SH-SY5Y (cell line): ENCODE measurements around the gene CEP97.

ENCODE experiments used
- GATA2 ChIP-seq: IDR thresholded peaks from 2 replicates; pipeline ENCODE4 v1.6.1; 2011; ENCODE audit warnings: mild to moderate bottlenecking, low read depth, low read length
- GATA3 ChIP-seq: IDR thresholded peaks from 2 replicates; pipeline ENCODE4 v1.6.1; 2011; ENCODE audit warnings: low read depth, mild to moderate bottlenecking, low read length, moderate library complexity

Gene CEP97

DNA sequence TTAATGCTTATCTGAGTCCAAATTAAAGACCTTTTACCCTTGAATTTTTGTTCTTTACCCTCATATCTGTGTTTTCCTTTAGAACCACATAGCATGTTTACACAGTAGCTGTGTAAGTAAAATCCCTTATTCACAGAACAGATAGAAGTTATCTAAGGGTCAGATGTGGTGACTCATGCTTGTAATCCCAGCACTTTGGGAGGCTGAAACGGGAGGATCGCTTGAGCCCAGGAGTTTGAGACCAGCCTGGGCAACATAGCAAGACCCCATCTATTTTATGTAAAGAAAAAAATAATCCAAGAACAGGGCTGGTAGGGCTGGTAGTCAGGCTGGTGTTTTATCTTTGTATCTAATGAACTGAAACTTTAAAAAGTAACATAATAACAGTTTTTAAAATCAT lies 77.8 kb downstream of the CEP97 start:
- TF ChIP-seq GATA3 (no peak), GATA2 (no peak)

DNA sequence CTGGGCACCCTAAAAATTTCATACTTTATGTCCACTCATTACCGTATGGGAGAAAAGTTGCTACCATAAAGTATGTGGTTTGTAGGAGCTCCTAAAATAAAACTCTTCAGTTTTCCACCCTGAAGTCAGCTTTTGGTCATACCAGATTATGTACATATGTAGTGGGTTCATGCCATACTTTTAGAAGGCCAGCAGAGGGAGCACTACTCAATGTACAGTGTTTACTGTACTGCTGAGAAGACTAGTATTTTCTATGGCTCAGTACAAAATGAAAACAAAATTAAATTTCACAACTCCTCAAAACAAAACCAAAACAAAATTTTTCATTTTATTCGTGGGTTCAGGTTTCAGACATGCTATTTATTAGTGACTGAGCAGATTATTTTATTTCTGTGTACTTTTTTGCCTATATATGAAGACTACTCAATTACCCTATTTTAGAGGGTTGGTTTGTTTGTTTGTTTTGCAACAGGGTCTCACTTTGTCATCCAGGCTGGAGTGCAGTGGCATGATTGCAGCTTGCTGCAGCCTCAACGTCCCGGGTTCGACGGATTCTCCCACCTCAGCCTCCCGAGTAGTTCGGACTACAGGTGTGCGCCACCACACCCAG lies 78.9 kb downstream of the CEP97 start:
- TF ChIP-seq GATA3, result no peak
- no peak for TF ChIP-seq GATA2

DNA sequence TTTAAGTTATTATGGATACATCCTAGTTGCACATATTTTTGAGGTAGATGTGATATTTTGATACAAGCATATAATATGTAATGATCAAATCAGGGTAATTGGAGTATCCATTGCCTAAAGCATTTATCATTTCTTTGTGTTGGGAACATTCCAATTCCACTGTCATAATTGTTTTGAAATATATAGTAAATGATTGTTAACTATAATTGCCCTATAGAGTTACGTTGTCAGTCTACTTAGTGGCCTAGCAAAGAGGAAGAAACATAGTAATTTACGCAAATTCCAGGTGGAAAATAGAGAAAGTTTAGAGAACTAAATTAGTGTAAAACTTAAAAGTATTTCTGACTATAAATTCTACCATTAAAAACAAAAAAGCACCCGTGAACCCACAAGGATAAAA lies 79.5 kb downstream of the CEP97 start:
- no peak for TF ChIP-seq GATA2
- TF ChIP-seq GATA3, result no peak

DNA sequence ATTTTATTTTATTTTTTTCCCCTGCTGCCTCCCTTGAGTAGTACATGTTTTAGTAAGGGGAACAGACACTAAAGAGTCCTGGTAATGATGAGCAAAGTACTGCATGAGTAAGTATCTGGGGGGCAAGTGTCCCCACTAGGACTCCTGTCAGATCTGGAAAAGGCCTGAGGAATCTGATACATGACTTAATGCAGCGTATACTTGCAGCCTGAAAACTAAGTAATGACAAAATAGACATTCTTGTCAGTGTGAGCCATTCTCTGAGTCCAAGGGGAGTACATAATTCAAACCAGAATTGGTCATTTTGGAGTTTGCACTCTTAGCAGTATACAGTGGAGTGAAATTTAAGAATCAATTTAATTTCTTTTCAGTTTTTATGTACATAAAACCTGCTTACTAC lies 82.1 kb downstream of the CEP97 start:
- TF ChIP-seq GATA3 (no peak), GATA2 (no peak)

DNA sequence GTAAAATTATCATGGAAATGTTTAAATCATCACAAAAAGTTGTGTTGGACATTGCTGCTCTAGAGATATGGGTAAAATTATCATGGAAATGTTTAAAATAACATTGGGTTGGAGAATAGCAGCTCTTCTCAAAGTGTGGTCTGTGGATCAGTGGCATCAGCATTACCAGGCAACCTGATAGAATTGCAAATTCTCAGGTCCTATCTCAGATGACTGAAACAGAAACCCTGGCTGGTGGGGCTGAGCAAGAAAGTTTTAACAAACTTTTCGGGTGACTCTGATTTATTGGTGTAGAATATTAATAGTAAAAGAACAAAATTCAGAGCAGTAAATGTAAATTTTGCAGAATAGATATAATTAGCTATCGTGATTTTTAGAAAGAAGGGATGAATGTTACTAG lies 83.5 kb downstream of the CEP97 start:
- no peak for TF ChIP-seq GATA3
- no peak for TF ChIP-seq GATA2

DNA sequence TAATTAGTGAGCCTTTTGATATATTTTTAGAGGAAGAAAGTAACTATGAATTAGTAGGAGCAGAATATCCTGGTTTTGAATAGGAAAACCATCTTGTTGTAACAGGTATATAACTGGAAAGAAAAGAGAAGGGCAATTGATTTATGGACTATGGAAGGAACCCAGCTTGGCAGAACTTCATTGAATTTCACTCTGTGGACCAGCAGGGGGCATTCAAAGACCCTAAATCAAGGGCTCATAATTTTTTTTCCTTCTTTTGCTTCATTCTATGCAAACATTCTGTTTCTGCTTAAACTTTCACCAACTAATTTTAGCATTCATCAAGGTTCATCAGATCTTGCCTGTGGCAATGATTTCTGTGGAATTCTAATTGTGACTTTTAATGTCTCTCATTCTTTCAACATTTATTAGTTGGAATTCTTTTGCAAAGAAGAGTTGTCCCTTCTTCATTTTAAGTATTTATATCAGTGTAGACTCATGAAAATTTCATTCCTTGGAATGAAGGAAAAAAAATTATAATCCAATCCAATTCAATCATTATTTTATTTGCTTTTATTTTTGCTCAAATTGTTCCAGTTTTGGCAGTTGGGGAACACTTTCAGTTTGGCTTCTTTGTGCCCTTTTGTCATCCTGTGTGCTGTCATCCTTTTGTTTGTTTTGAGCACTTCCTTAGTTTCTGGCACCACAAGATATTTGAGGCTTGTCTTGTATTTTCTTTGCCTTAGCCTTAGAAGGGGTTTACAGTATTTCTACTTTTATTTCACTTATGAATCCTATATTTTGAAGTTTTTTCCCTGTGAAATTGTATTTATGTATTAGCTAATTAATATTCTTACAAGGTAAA lies 85.0 kb downstream of the CEP97 start:
- no peak for TF ChIP-seq GATA2
- no peak for TF ChIP-seq GATA3

DNA sequence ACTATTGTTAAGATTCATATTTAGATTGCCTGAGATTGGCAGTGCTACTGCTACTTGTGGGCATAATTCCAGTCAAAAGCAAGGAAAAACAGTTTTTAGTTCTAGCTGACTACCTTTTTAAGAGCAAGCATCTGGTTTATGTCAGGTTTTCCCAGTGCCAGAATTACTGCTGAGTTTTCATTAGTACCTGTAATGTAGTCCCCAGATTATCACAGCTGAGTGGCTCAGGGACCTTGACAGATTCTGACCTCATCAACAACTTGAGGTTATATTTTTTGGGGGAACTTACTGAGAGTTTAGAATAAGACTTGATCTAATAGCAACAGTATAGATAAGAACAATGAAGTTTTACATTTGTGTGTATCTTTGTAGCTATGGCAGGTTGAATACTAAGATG lies 85.6 kb downstream of the CEP97 start:
- TF ChIP-seq GATA3 (no peak), GATA2 (no peak)

DNA sequence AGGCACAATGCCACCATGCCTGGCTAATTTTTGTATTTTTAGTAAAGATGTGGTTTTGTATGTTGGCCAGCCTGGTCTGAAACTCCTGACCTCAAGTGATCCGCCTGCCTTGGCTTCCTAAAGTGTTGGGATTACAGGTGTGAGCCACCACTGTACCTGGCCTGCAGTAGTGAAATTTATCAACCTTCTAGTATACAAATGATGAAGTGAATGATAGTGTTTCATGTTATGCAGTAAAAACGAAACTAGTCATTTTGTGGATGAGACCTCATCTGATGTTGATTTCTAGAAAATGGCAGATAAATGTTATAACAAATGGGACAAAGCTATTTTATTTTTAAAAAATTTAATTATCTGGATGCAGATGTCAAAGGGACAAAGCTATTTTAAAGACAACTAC lies 87.5 kb downstream of the CEP97 start:
- no peak for TF ChIP-seq GATA2
- TF ChIP-seq GATA3, result no peak

DNA sequence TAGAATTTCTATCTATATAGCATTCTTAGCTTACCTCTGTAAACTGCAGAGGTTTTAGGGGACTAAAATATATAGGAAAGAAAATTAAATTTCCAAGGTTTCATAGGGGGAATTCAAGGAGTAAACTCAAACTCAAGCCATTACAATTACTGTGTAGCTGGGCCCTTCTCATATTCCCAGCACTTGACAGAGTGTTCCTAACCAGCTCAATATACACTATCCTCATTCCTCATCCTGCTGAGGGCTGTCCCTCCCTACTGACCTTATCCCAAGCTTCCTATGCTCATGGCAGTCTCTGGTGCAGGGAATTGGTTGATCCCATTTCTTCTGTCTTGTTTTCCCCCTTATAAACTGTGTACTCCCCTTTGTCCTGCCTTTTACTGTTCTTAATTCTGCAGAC lies 88.5 kb downstream of the CEP97 start:
- TF ChIP-seq GATA3, result no peak
- TF ChIP-seq GATA2, result no peak

DNA sequence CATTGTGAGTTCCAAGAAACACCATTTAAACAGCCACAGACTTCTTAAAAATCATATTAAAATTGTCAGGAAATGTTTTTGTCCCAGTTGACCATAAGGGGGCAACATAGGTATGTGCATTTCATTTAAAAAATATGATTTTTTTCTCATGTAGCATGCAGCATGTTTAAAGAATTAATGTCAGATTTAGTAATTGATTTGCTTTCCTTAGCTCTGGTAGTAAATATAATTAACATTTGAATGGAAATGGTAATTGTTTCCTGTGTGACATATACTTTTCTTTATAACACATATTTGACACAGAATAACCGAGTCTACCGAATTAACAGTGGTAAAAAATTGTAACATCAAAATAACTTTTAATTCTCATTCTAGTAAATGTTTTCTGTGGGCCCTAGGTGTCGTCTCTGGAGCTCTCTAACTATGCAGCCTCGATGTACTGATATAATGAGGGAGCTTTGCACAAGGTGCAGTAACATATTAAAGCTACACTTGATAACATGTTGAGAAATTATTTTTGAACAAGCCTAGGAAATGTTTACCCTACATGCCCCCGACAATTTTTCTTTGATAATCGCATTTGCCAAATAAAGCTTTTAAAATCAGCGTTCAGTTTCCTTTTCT lies 89.5 kb downstream of the CEP97 start:
- TF ChIP-seq GATA3 (no peak), GATA2 (no peak)

DNA sequence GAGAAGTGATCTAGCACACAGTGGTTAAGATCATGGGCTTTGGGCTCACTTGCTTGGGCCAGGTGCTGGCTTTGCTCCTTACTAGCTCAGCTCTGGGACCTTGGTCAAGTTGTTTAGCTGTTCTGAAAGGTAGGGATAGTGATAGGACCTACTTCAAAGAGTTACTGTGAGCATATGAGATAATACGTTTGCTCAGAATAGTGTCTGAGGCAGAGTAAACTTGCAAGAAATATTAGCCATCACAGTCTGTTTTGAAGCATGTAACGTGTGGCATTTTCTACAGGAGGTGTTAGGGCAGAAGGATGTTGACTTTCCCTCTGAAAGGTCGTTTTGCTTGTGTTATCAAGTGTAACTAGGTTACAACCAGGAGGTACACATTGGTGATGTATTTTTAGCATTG lies 90.4 kb downstream of the CEP97 start:
- TF ChIP-seq GATA3 (no peak), GATA2 (no peak)

DNA sequence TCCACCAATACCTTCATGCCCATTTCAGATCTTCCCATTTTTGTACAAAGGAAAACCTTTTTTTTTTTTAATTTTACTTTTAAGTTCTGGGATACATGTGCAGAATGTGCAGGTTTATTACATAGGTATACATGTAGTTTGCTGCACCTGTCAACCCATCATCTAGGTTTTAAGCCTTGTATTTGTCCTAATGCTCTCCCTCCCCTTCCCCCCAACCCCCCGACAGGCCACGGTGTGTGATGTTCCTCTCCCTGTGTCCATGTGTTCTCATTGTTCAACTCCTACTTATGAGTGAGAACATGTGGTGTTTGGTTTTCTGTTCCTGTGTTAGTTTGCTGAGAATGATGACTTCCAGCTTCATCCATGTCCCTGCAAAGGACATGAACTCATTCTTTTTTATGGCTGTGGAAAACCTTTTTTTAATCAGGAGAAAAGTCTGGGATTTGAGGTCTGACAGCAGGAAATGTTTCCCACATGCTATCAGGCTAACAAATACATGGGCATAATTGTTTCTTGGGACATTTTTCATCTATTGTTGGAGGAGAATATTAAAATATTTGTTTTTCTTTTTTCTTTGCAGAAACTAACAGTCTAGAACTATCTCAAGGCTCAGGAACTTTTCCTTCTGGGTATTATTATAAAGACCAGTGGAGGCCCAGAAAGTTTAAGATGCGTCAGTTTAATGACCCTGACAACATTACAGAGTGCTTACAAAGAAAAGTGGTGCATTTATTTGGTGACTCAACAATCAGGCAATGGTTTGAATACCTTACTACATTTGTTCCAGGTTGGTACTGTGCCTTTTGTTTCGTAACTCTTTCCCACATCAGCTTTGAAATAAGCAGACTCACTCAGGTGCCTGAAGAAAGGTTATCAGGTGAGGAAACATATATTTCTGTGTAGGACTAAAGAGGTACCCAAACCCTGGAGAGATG lies 92.1 kb downstream of the CEP97 start:
- TF ChIP-seq GATA3 (no peak), GATA2 (no peak)

DNA sequence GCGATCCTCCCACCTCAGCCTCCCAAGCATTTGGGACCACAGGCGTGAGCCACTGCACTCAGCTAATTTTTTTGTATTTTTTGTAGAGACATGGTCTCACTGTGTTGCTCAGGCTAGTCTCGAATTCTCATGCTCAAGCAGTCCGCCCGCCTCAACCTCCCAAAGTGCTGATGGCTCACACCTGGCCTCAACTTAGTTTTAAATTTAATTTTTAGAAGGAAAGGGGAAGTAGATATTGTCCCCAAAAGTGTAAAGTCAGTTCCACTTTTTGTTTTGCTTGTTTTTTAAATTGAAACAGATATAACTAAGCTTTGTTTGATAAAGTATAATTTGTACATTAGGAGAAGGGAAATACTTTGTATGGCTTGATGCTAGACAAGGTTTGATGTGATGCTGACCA lies 93.6 kb downstream of the CEP97 start:
- no peak for TF ChIP-seq GATA2
- TF ChIP-seq GATA3, result no peak
